Sigmoid colon (tissue), 7 donors: ENCODE results near the gene PSEN1. TPM values are rescaled to one million over a fixed set of nuclear protein-coding genes. Genes with fewer than 3 reads are reported as not detected.

Experiments
- DNase-seq: peaks from one replicate; pipeline ENCODE4 v3.0.0-alpha.2; 2019
- H3K27ac ChIP-seq, 4 donors: fragments of 200-600 bp; sonication (generic); one replicate each; pipeline ENCODE4 v1.5.1; 2016 to 2019; ENCODE audit warnings: mild to moderate bottlenecking in 1 of 4
- H3K27me3 ChIP-seq, 3 donors: fragments of 200-600 bp; sonication (generic); one replicate each; pipeline ENCODE4 v1.5.1; 2019; ENCODE audit warnings: mild to moderate bottlenecking in 1 of 3
- H3K36me3 ChIP-seq, 4 donors: fragments of 200-600 bp; sonication (generic); one replicate each; pipeline ENCODE4 v1.5.1; 2016 to 2019
- H3K4me1 ChIP-seq, 4 donors: fragments of 200-600 bp; sonication (generic); one replicate each; pipeline ENCODE4 v1.5.1; 2017 to 2019
- H3K4me3 ChIP-seq, 4 donors: fragments of 200-600 bp; sonication (generic); one replicate each; pipeline ENCODE4 v1.5.1; 2017 to 2019; ENCODE audit warnings: mild to moderate bottlenecking in 2 of 4, moderate library complexity in 1 of 4
- H3K9me3 ChIP-seq, 4 donors: fragments of 200-600 bp in 3 of 4; sonication (generic) in 3 of 4; one replicate each; pipeline versions ENCODE4 v1.5.1 to v1.6.1; 2013 to 2019
- EP300 ChIP-seq, 4 donors: sonication (generic); formaldehyde crosslinking; IDR thresholded peaks; one replicate each; pipeline ENCODE4 v1.6.1; 2017; ENCODE audit warnings: antibody characterized with exemption in 4 of 4
- POLR2A ChIP-seq, 2 donors: fragments of 450-650 bp; IDR thresholded peaks; one replicate each; pipeline ENCODE4 v1.6.1; 2016; ENCODE audit warnings: antibody characterized with exemption in 2 of 2, mild to moderate bottlenecking in 2 of 2, moderate library complexity in 2 of 2
- POLR2AphosphoS5 ChIP-seq, 4 donors: sonication (generic); formaldehyde crosslinking; IDR thresholded peaks; one replicate each; pipeline ENCODE4 v1.6.1; 2017; ENCODE audit warnings: antibody characterized with exemption in 4 of 4
- WGBS, 2 donors: extraction: QIAGEN DNeasy Blood & Tissue Kit; methylation state at CpG; one replicate each; pipeline ENCODE4 v1.1.7; 2013; 5-methylcytosine and 5-hydroxymethylcytosine counted together
- intact Hi-C: fragments of 100-400 bp; cut with DNase I; formaldehyde crosslinking; loops from one replicate; pipeline ENCODE4 v1.15.1; 2023
- polyA plus RNA-seq, 3 donors: library from polyadenylated mRNA; stranded (reverse); fragments of 200-250 nt; gene quantifications; one replicate each; pipeline ENCODE4 v1.2.3, GENCODE V29; 2013
- total RNA-seq, 4 donors: library from RNA; depleted of rRNA; stranded (reverse); fragments of >200 nt; gene quantifications; one replicate each; pipeline ENCODE4 v1.1.0, GENCODE V29; 2016
- TF ChIP-seq, protein P1 (sequence below), 4 experiments: fragments of 450-650 bp in 3 of 4; fragments of 200-600 bp in 1 of 4; IDR thresholded peaks; one replicate each; pipeline ENCODE4 v1.5.1; 2016 to 2019; ENCODE audit warnings: antibody characterized with exemption in 4 of 4, mild to moderate bottlenecking in 3 of 4, moderate library complexity in 2 of 4
- donor health status: healthy with polysubstance abuse.
- donor health status: Bipolar disorder and iron deficiency.
- donor health status: healthy.

Gene PSEN1
- total and polyA plus RNA-seq, 7 donors: 11.4 to 53.5 (median 46.0) TPM

DNA sequence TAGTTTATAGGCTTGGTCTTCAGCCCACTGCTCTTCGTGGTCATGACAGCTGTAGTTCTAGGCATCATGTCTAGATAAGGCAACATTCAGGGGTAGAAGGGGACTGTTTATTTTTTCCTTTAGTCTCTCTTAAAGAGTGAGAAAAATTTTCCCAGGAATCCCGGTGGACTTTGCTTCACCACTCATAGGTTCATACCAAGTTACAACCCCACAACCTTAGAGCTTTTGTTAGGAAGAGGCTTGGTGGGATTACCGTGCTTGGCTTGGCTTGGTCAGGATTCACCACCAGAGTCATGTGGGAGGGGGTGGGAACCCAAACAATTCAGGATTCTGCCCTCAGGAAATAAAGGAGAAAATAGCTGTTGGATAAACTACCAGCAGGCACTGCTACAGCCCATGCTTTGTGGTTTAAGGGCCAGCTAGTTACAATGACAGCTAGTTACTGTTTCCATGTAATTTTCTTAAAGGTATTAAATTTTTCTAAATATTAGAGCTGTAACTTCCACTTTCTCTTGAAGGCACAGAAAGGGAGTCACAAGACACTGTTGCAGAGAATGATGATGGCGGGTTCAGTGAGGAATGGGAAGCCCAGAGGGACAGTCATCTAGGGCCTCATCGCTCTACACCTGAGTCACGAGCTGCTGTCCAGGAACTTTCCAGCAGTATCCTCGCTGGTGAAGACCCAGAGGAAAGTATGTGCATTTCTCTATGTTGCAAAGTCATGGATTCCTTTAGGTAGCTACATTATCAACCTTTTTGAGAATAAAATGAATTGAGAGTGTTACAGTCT, 75.1 kb downstream of the PSEN1 start:
- Histone ChIP-seq H3K36me3 (peaks cover 28 to 86% (median 37%) of the 10 kb centered on the region in 4 donors), H3K4me3 (no peak overlapping the region), H3K27me3 (no peaks in the 10 kb centered on the region), H3K27ac (no peak overlapping the region), H3K4me1 (no peaks in the 10 kb centered on the region), H3K9me3 (no peaks in the 10 kb centered on the region)
- intact Hi-C loops: no loop called here
- no peak for DNase-seq
- TF ChIP-seq, protein P1, sequence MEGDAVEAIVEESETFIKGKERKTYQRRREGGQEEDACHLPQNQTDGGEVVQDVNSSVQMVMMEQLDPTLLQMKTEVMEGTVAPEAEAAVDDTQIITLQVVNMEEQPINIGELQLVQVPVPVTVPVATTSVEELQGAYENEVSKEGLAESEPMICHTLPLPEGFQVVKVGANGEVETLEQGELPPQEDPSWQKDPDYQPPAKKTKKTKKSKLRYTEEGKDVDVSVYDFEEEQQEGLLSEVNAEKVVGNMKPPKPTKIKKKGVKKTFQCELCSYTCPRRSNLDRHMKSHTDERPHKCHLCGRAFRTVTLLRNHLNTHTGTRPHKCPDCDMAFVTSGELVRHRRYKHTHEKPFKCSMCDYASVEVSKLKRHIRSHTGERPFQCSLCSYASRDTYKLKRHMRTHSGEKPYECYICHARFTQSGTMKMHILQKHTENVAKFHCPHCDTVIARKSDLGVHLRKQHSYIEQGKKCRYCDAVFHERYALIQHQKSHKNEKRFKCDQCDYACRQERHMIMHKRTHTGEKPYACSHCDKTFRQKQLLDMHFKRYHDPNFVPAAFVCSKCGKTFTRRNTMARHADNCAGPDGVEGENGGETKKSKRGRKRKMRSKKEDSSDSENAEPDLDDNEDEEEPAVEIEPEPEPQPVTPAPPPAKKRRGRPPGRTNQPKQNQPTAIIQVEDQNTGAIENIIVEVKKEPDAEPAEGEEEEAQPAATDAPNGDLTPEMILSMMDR (IDR thresholded peaks at IDR 0.05): no peak
- TF ChIP-seq POLR2AphosphoS5 (IDR thresholded peaks at IDR 0.05): no peak
- TF ChIP-seq POLR2A (IDR thresholded peaks at IDR 0.05): no peak
- TF ChIP-seq EP300 (IDR thresholded peaks at IDR 0.05): no peak
- 92 to 93% methylated on average over 7 of the region's 7 CpGs for WGBS, 2 donors

DNA sequence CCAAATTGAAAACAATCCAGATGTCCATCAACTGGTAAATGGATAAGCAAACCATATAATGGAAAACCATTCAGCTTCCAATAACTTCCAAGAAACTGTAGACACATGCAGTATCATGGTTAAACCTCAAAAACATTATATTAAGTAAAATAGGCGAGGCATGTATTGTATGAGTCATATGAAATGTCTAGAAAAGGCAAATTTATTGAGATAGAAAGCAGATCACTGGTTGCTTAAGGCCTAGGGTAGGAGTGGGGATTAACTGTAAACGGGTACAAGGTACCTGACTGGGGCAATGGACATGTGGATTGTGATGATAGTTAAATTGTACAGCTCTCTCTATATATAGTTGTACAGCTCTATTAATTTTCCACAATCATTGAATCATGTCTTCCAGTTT, 79.7 kb downstream of the PSEN1 start:
- Histone ChIP-seq H3K4me3 (no peak overlapping the region), H3K36me3 (peaks cover 13 to 92% (median 29%) of the 10 kb centered on the region in 4 donors), H3K4me1 (no peaks in the 10 kb centered on the region), H3K9me3 (no peaks in the 10 kb centered on the region), H3K27ac (no peak overlapping the region), H3K27me3 (no peaks in the 10 kb centered on the region)
- 92 to 94% methylated on average over 2 of the region's 2 CpGs for WGBS, 2 donors
- intact Hi-C loops: no loop called here
- DNase-seq: no peak
- TF ChIP-seq, protein P1 (IDR thresholded peaks at IDR 0.05): no peak
- no peak for TF ChIP-seq POLR2A (IDR thresholded peaks at IDR 0.05)
- TF ChIP-seq POLR2AphosphoS5 (IDR thresholded peaks at IDR 0.05): no peak
- no peak for TF ChIP-seq EP300 (IDR thresholded peaks at IDR 0.05)

GRCh38 chr14:73217411-73217810, 81.1 kb downstream of the PSEN1 start:
- Histone ChIP-seq H3K27me3 (no peaks in the 10 kb centered on the region), H3K4me1 (peaks cover 0 to 1% (median 0%) of the 10 kb centered on the region in 4 donors), H3K36me3 (peaks cover 9 to 80% (median 25%) of the 10 kb centered on the region in 4 donors), H3K9me3 (no peaks in the 10 kb centered on the region), H3K4me3 (no peak overlapping the region), H3K27ac (no peak overlapping the region)
- intact Hi-C loops: no loop called here
- WGBS, 2 donors: 93 to 99% methylated on average over 1 of the region's 1 CpG
- DNase-seq: no peak
- no peak for TF ChIP-seq EP300 (IDR thresholded peaks at IDR 0.05)
- TF ChIP-seq, protein P1 (IDR thresholded peaks at IDR 0.05): no peak

DNA sequence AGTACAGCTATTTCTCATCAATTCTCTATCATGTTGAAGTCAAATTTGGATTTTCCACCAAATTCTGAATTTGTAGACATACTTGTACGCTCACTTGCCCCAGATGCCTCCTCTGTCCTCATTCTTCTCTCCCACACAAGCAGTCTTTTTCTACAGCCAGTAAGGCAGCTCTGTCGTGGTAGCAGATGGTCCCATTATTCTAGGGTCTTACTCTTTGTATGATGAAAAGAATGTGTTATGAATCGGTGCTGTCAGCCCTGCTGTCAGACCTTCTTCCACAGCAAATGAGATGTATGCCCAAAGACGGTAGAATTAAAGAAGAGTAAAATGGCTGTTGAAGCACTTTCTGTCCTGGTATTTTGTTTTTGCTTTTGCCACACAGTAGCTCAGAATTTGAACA, 83.8 kb downstream of the PSEN1 start:
- Histone ChIP-seq H3K4me3 (no peak overlapping the region), H3K27ac (no peak overlapping the region), H3K9me3 (no peaks in the 10 kb centered on the region), H3K27me3 (no peaks in the 10 kb centered on the region), H3K4me1 (peaks cover 0 to 21% (median 16%) of the 10 kb centered on the region in 4 donors), H3K36me3 (peaks cover 0 to 55% (median 15%) of the 10 kb centered on the region in 4 donors)
- TF ChIP-seq POLR2AphosphoS5 (IDR thresholded peaks at IDR 0.05): no peak
- WGBS, 2 donors: 95% methylated on average over 4 of the region's 4 CpGs
- intact Hi-C loops: loop anchor here (5.0 kb wide), 1 partner anchor 237 kb away; the partner anchor contains the start of gene NUMB
- DNase-seq: no peak

GRCh38 chr14:73220634-73221033, 84.3 kb downstream of the PSEN1 start:
- H3K9me3 ChIP-seq: no peaks in the 10 kb centered on the region
- H3K27ac ChIP-seq: no peak overlapping the region
- no peak for DNase-seq
- H3K4me3 ChIP-seq: no peak overlapping the region
- peaks cover 0 to 50% (median 15%) of the 10 kb centered on the region in 4 donors for H3K36me3 ChIP-seq
- TF ChIP-seq EP300 (IDR thresholded peaks at IDR 0.05) (no peak), POLR2AphosphoS5 (IDR thresholded peaks at IDR 0.05) (no peak), POLR2A (IDR thresholded peaks at IDR 0.05) (no peak)
- TF ChIP-seq, protein P1 (IDR thresholded peaks at IDR 0.05): no peak
- WGBS, 2 donors: 95 to 96% methylated on average over 5 of the region's 5 CpGs
- no peaks in the 10 kb centered on the region for H3K27me3 ChIP-seq
- intact Hi-C loops: loop anchor here (5.0 kb wide), 1 partner anchor 237 kb away; the partner anchor contains the start of gene NUMB
- H3K4me1 ChIP-seq: peaks cover 0 to 21% (median 16%) of the 10 kb centered on the region in 4 donors
